Muscle layer of colon (tissue), 2 donors: ENCODE data around the gene SCN2B.

Experiments used
- H3K27ac ChIP-seq: one replicate; pipeline ENCODE4 v1.7.0; 2013; ENCODE audit warnings: low read depth, mild to moderate bottlenecking, low read length, moderate library complexity
- H3K27me3 ChIP-seq, 2 donors: one replicate each; pipeline ENCODE4 v1.7.0; 2013; ENCODE audit warnings: low read length in 2 of 2, mild to moderate bottlenecking in 2 of 2; ENCODE audit not compliant: insufficient read depth in 2 of 2, control insufficient read depth in 1 of 2
- H3K36me3 ChIP-seq: one replicate; pipeline ENCODE4 v1.7.0; 2013; ENCODE audit warnings: mild to moderate bottlenecking, low read length; ENCODE audit not compliant: insufficient read depth
- H3K4me1 ChIP-seq: one replicate; pipeline ENCODE4 v1.7.0; 2013; ENCODE audit warnings: mild to moderate bottlenecking, low read length; ENCODE audit not compliant: insufficient read depth
- H3K4me3 ChIP-seq, 2 donors: one replicate each; pipeline ENCODE4 v1.7.0; 2013; ENCODE audit warnings: low read length in 2 of 2, low read depth in 1 of 2, mild to moderate bottlenecking in 1 of 2, moderate library complexity in 1 of 2
- H3K9ac ChIP-seq: one replicate; pipeline ENCODE4 v1.7.0; 2013; ENCODE audit warnings: low read length
- H3K9me3 ChIP-seq: one replicate; pipeline ENCODE4 v1.7.0; 2013; ENCODE audit warnings: mild to moderate bottlenecking, low read length
- donor health status: abdominal sarcoma.
- donor health status: Adenocarcinoma of cecum.

Gene SCN2B

GRCh38 chr11:118126082-118126838 is 50.2 kb downstream of the SCN2B start:
- Histone ChIP-seq H3K4me1 (peaks cover 7% of the 10 kb centered on the region), H3K27me3 (no peaks in the 10 kb centered on the region), H3K27ac (no peak overlapping the region), H3K36me3 (no peaks in the 10 kb centered on the region), H3K4me3 (no peak overlapping the region), H3K9me3 (no peaks in the 10 kb centered on the region), H3K9ac (no peak overlapping the region)

GRCh38 chr11:118124929-118125535 is 51.4 kb downstream of the SCN2B start:
- Histone ChIP-seq H3K9me3 (no peaks in the 10 kb centered on the region), H3K27me3 (no peaks in the 10 kb centered on the region), H3K36me3 (no peaks in the 10 kb centered on the region), H3K4me1 (peaks cover 7% of the 10 kb centered on the region), H3K4me3 (no peak overlapping the region), H3K9ac (no peak overlapping the region), H3K27ac (no peak overlapping the region)

- no peaks in the 10 kb centered on the region for H3K4me1 ChIP-seq
- no peaks in the 10 kb centered on the region for H3K36me3 ChIP-seq
- H3K9ac ChIP-seq = no peak overlapping the region
- no peaks in the 10 kb centered on the region for H3K27me3 ChIP-seq
- no peak overlapping the region for H3K4me3 ChIP-seq
- no peaks in the 10 kb centered on the region for H3K9me3 ChIP-seq
- no peak overlapping the region for H3K27ac ChIP-seq
These were observed 55.6 kb downstream of the SCN2B start for GRCh38 chr11:118120793-118121192.

GRCh38 chr11:118117790-118118601 is 58.4 kb downstream of the SCN2B start:
- no peaks in the 10 kb centered on the region for H3K4me1 ChIP-seq
- no peak overlapping the region for H3K9ac ChIP-seq
- no peaks in the 10 kb centered on the region for H3K9me3 ChIP-seq
- no peaks in the 10 kb centered on the region for H3K36me3 ChIP-seq
- H3K4me3 ChIP-seq = no peak overlapping the region
- H3K27ac ChIP-seq = no peak overlapping the region
- H3K27me3 ChIP-seq = no peaks in the 10 kb centered on the region

- Histone ChIP-seq H3K4me3 (no peak overlapping the region), H3K9ac (no peak overlapping the region), H3K27me3 (no peaks in the 10 kb centered on the region), H3K9me3 (no peaks in the 10 kb centered on the region), H3K36me3 (no peaks in the 10 kb centered on the region), H3K4me1 (no peaks in the 10 kb centered on the region), H3K27ac (no peak overlapping the region)
These were observed 61.4 kb downstream of the SCN2B start for GRCh38 chr11:118115048-118115447.

- Histone ChIP-seq H3K9ac (no peak overlapping the region), H3K27ac (no peak overlapping the region), H3K4me3 (no peak overlapping the region), H3K9me3 (no peaks in the 10 kb centered on the region), H3K27me3 (no peaks in the 10 kb centered on the region), H3K4me1 (no peaks in the 10 kb centered on the region), H3K36me3 (no peaks in the 10 kb centered on the region)
These were observed 62.2 kb downstream of the SCN2B start for GRCh38 chr11:118114266-118114665.

GRCh38 chr11:118112711-118113430 is 63.6 kb downstream of the SCN2B start:
- no peak overlapping the region for H3K9ac ChIP-seq
- no peaks in the 10 kb centered on the region for H3K36me3 ChIP-seq
- no peaks in the 10 kb centered on the region for H3K4me1 ChIP-seq

More at GRCh38 chr11:118112711-118113430, 63.6 kb downstream of the SCN2B start:
- H3K27ac ChIP-seq = no peak overlapping the region
- no peaks in the 10 kb centered on the region for H3K9me3 ChIP-seq
- no peaks in the 10 kb centered on the region for H3K27me3 ChIP-seq
- H3K4me3 ChIP-seq = no peak overlapping the region
